Glomerular visceral epithelial cell (primary cell): ENCODE measurements around the gene ANXA3.
A peak's percentile ranks its signal among the peaks of the same experiment; 100 is the strongest.
"Not testable (repeated sequence)": the region's sequence is repeated elsewhere in the genome, so short reads cannot be mapped to it uniquely, and the experiment has no call there.

ENCODE experiments used
- DNase-seq: peaks from one replicate; pipeline ENCODE4 v3.0.0-alpha.2; 2016; ENCODE audit errors: extremely low spot score

ANXA3 gene, protein sequence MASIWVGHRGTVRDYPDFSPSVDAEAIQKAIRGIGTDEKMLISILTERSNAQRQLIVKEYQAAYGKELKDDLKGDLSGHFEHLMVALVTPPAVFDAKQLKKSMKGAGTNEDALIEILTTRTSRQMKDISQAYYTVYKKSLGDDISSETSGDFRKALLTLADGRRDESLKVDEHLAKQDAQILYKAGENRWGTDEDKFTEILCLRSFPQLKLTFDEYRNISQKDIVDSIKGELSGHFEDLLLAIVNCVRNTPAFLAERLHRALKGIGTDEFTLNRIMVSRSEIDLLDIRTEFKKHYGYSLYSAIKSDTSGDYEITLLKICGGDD

GRCh38 chr4:78551420-78552351 is at the start of gene ANXA3:
ANXA3 (plus strand) TSS chr4:78551770; CDS start chr4:78554474, 2,704 bp downstream.
- peak; percentile 49 for DNase-seq

DNA sequence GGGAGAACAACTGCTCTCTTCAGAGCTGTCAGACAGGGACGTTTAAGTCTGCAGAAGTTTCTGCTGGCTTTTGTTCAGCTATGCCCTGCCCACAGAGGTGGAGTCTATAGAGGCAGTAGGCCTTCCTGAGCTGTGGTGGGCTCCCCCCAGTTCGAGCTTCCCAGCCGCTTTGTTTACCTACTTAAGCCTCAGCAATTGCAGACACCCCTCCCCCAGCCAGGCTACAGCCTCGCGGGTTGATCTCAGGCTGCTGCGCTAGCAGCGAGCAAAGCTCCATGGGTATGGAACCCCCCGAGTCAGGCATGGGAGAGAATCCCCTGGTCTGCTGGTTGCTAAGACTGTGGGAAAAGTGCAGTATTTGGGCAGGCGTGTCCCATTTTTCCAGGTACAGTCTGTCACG is 45.3 kb upstream of the ANXA3 start:
- not testable (repeated sequence) for DNase-seq

GRCh38 chr4:78509043-78509442 is 42.5 kb upstream of the ANXA3 start:
- DNase-seq: no peak

DNA sequence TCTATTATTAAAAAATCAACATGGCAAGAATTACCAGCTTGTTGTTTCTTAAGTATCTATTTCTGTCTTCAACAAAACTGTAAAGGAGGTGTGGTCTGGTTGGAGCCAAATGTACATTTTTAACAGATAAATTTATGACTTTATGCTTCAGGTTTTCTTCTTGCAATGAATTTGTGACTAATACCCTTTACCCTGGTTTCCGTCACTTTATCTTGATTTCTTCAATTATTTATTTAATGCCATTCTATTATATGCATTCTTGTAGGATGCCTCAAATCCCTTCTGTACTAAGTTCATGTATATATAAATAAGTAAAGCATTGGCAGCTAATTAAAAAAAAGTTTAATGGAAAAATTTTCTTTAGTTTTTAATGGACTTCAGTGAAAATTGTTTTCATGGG is 41.5 kb upstream of the ANXA3 start:
- DNase-seq: no peak

DNA sequence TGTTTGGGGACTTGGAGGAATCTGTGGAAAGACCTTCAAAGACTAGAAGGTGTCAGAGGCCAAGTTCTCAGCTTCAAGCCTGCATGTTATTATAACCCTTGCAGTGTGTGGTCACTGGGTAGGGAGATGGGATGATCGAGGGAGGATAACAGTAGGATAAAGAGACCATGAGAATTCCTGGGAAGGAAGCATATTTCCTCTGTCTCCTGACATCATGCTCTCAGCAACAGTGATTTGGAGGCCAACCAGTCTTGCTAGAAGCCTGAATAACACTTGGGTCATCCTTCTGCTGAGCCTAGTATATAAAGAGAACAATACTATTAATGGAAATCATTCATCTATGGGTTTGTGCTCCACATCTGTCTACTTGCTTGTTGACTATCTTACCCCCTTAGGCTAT is 40.9 kb upstream of the ANXA3 start:
- no peak for DNase-seq

- DNase-seq: no peak
These were observed 39.1 kb upstream of the ANXA3 start for GRCh38 chr4:78512357-78512920.

DNA sequence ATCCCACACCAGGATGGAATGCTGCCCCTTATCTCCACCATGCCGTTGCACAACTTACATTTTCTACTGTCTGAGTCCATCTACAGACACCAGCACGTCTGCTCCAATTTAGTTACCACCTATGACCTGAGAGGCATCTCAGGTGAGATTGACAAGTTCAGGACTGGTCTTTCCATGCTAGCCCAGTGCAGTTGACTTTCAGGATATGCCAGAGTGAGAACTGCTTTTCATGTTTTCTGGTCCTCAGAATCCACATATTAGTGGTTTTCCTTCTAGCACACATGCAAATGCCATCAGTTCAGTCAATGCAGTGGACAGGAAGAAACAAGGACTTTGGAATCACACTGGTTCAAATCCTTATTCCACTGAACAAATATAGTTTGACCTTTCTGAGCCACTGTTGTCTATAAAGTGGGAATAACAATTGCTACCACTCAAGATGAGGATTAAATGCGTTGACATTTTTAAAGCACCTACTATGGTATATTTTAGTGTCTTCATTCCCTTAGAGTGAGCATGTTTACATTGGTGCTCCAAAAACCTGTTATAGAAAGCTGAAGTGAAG is 38.1 kb upstream of the ANXA3 start:
- DNase-seq: no peak

DNA sequence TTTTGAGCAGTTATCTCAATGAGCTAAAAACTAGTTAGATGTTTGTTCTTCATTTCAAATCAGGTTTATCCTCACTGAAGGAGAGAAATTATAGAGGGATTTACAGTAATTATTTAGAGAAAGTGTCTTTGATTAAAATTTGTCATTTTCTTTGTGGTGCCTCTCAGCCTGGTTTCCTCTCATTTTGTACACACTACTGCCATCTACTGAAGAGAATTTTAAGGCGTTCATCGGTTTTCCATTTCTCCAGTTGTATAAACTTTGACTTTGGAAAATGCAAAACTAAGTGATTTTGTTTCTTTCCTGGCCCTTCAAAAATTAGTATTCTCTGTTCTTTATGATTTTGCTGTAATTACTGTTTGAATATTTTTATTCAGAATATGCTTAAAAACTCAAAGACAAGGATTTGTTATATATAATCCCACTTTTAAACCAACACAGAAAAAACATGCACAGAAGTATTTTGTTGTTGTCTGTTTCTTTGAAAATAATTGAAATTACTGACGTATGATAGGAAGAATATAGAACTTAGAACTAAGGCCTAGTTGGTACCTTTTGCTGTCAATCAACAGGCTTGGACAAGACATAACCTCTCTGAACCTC is 34.4 kb upstream of the ANXA3 start:
- peak; percentile 37 for DNase-seq

- DNase-seq: no peak
These were observed 33.0 kb upstream of the ANXA3 start for GRCh38 chr4:78518561-78518960.

DNA sequence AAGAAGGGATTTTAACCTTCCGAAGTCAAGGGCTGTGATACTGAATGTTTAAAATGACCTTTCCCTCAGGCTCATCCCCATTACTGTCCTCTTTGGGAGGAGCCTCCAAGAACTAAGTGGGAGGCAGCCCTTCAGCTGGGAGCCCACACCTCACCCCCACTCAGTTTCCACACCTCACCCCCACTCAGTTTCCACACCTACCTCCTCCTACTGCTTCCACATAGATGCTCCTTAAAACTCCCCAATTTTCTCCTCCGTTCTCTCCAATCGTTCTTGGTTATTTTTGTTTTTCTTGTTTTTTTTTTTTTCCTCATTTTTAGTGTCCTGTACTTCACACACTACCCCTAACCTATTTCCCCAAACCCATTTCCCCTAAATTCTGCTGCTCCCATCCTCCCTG is 31.6 kb upstream of the ANXA3 start:
- DNase-seq: no peak

- DNase-seq: no peak
These were observed 30.8 kb upstream of the ANXA3 start for GRCh38 chr4:78520808-78521226.

DNA sequence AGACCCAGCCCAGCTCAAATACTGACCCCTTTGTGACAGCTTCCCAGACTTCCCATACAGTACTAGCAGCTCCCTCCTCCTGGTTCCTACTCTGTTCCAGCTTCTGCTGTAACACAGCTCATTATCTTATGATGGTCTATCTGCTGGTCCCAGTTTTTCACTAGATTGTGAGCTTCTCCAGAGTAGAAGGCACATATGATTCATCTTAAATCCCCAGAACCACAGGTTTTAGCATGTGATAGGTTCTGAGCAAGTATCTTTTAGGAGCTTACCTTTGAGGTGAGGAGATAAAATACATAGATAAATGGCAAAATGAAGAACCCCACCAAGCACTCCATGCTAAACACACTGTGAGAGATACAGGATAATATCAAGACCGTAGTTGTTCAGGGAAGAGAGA is 27.6 kb upstream of the ANXA3 start:
- DNase-seq: no peak

DNA sequence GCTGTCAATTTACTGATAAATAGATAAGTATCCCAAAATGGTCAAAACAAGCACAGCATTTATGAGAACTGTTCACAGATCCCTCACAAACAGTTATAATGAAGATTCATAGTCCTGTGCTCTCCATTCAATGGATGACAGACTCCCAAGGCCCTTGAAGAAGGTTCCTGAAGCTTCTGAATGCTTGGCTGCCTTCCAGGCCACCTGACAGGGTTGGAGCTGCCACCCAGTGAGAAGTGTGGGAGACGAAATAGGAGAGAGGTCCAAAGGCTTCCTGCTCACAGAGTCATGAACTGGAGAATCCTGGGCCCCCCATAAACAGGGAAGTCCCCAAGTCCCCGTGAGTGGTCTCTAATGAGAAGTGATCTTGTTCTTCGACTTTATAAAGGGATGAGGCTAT is 26.0 kb upstream of the ANXA3 start:
- DNase-seq: no peak

GRCh38 chr4:78527103-78527502 is 24.5 kb upstream of the ANXA3 start:
- no peak for DNase-seq

- no peak for DNase-seq
These were observed 24.0 kb upstream of the ANXA3 start for GRCh38 chr4:78527555-78527954.

GRCh38 chr4:78528327-78528726 is 23.2 kb upstream of the ANXA3 start:
- peak; percentile 7 for DNase-seq

- no peak for DNase-seq
These were observed 21.9 kb upstream of the ANXA3 start for GRCh38 chr4:78529569-78530209.

DNA sequence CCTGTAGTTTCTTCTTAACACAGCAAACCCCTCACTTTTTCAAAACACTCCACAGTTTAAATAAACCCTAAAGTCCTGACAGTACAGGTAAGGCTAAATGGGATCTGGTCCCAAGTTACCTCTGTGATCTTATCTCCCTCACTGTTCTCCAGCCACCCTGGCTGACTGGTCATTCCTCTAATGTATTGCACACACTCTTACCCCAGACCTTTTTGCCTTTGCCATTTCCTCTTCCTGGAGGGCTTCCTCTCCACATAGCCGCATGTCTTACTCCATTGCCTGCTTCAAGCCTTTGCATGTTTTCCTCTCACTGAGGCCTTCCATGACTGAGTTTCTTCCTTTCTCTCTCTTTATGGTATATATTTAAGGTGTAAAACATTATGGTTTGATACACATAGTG is 19.5 kb upstream of the ANXA3 start:
- no peak for DNase-seq

DNA sequence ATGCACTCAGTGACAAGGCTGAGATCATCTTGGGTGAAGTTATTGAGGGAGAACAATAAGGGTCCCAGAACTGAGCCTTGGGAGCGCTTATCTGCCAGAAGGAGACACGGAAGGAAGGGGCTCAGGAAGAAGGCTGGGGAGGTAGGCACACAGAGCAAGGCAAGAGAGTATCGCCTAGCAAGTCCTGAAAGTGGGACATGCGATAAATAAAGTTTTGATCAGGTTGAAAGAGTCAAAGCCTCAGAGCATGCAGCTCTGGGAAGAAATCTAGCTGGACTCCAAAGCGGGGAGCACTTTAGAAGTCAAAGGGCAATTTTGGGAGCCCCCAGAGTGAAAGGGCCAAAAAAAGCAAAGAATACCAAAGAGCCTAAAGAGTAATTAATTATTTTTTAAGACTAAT is 17.7 kb upstream of the ANXA3 start:
- DNase-seq: no peak

GRCh38 chr4:78534286-78534955 is 17.1 kb upstream of the ANXA3 start:
- no peak for DNase-seq

DNA sequence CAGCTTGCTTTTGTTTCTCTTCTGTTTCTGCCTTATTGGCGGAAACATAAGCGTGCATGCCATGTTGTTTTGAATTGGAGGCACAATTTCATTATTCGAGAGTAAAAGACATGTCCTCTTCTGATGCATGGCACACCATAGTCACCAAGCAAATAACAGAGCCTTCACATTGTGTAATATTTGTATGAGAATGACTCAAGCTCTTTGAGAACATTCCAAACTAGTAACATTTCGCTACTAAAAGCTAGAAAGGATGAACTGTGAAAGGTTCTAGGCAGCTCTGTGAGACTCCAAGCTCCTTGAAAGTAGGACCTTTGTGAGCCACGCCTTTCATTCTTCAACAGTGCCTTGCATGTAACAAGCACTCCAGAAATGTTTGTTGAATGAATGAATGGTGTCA is 9.2 kb upstream of the ANXA3 start:
- DNase-seq: no peak
